SK-MEL-5 (cell line): Measurements from ENCODE around the gene ADAM17. TPM values are rescaled to one million over a fixed set of nuclear protein-coding genes. Genes with fewer than 3 reads are reported as not detected.
"Not testable (repeated sequence)": the region's sequence is repeated elsewhere in the genome, so short reads cannot be mapped to it uniquely, and the experiment has no call there.

Source experiments
- DNase-seq: peaks from one replicate; pipeline ENCODE4 v3.0.0-alpha.2; 2016; ENCODE audit warnings: low read depth, low spot score
- in situ Hi-C: cut with HindIII; loops from 2 replicates; pipeline ENCODE4 v1.10.0; 2016; ENCODE audit warnings: low sequenced_read_pairs, high pct_unique_total_duplicates, low pct_unique_long_range_greater_than_20kb
- total RNA-seq: library from RNA; depleted of rRNA; stranded (reverse); fragments of >200 nt; shearing (Covaris generic); gene quantifications from 2 replicates; pipeline ENCODE4 v1.2.3, GENCODE V29; 2014

ADAM17 gene
- total RNA-seq, 1 experiment from 2014 or later = 34.9 TPM

DNA sequence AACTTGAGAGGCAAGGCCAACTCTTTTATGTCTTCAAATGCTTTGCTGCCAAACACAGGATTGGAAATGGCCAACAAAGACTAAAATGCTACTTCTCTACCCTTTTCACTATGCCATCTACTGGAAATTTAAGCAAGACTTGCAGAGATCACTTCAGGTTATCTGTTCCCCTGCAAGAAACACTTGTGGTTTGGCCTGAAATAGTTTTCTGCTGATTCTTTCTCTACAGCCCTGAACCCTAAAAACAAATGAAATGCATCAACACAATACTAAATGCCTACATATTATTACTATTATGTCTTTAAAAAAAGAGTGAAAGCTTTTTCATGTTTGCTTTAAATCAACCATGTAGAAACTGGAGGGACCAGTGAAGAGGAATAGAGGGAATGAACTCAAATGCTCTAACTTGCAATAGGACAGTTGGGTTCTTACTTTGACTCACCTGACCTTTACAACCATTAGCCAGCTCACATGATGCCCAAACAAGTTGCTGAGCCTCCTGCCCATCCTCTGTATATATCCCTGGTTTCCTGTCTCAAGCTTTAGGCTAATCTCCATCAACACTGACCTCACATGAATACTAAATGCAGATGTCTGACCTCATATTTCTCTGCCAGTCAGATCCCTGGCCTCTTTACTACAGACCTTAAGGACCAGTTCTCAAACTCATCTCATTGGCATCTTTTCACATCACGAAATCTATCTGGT lies 17.5 kb upstream of the ADAM17 start:
- DNase-seq = peak; percentile 51
- in situ Hi-C loops = no loop called here

DNA sequence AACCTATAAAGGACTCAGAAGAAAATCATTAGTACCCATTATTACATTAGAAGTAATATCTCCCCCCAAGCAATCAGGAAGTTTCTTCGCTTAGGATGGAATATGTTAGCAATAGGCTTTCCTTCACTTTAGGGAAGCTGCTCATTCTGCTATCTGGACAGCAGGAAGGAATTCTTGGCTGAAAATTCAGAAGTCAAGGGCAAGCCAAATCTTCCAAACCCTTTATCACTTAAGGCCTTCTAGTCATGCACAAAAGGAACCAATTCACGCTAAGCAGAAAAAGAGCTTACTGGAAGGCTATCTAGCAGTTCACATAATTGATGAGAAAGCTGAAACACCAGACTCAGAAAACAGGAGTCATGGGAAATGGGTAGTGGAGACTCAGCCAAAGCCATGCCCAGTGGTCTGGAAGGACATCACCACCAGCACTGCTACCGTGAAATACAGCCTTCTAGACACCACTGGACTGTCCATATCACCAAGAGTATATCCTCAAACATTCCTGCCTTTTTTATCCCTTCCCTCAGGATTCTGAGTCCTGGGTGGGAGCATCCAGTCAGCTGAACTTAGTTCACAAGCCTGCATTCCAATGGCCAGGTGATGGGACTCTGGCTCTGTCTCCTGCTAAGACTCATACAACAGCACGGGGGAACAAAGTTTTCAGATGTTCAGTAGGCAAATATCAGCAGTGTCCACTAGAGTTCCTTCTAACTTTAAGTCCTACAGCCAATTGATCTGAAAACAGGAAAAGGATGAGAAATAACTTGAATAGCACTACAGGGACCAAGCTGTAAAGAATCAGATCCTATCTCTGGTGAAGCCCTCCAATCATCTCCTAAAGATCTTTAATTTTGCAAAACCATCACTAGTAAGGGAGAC lies 14.8 kb upstream of the ADAM17 start:
- in situ Hi-C loops = no loop called here
- DNase-seq = peak; percentile 37

DNA sequence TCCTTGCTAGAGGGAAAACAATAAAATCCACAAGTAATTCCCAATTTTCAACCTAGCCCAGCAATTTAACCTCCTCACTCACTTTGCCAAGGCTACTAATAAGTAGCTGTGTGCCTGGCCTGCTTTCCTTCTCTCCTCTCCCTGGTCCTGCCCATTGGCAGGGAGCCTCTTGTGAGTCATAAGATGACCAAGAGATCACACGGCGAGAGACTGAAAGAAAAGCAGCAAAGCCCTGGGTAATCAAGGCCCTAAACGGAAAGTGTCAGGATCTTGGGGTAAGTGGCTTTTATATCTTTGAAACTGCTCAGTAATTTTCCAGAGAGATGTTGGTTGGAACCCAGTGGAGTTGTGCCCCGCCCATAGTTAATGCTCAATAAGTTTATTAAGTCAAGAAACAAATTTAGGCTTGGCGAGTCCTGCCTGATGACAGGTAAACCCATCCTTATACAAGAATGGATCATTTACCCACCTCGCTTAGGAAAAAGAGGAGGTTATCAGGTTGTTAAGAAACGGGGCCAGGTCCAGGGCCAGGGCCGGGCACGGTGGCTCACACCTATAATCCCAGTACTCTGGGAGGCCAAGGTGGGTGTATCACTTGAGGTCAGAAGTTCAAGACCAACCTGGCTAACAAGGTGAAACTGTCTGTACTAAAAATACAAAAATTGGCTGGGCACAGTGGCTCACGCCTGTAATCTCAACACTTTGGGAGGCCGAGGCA lies 10.0 kb upstream of the ADAM17 start:
- peak; percentile 87 for DNase-seq
- in situ Hi-C loops = no loop called here

DNA sequence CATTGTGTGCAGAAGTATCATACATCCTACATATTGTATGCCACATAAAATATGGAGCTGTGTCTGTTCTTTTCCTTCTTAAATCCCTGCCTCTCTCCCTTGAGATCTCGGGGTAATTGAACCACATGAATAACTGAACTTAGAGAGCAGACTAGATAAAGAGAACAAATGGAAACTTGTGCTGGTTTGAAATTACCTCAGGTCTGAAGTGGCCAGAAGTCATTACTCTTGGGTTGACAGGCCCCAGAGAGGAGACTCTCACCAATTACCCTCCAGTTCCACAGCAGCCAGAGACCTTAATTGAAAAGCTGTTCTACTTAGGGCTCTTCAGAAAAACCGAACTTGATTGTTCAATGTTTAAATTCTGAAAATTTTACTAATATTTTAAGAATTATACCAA lies 5.0 kb upstream of the ADAM17 start:
- no peak for DNase-seq
- in situ Hi-C loops = no loop called here

DNA sequence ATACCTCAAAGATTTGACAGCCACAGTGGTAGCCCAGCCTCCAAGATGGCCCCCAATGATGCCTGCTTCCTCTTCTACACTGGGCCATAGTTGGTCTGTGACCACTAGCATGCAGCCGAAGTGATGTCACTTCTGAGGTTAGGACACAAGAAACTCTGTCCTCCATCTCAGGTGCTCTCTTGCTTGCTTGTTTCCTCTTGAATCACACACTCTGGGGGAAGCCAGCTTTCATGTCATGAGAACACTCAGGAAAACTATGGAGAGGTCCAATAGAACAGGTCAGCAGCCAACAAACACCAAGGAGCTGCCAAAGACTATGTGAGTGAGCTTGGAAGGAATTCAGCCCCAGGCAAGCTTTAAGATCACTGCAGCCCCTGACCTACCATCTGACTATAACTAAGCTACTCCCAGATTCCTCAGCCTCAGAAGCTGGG lies 3.3 kb upstream of the ADAM17 start:
- DNase-seq = peak; percentile 87

DNA sequence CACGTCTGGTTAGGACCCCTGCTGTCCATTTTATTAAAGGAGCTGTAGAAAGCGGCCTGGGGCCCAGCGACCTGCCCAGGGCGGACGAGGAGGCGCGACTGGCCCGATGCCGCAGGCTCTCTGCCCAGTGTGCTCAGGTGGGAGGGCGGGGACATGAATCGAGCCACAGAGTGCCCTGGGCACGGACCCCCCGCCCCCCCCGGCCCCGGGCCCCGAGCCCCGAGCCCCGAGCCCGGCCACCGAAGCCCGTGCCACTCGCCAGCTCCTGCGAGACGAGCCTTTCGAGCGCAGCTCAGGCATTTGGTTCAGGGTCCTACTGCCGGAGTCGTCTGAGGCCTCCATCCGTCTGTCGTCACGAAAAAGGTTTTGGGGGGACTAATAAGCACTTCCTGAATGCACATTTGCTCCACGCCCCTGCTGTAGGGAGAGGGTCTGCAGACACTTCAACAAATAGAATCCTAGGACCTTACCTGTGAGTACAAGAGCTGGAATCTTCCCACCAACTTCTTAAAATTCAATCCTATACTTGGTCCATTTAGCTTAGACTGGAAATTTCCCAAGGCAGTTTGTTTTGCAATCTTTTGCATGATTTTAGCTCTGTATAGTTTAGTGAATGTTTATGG lies 602 bp upstream of the ADAM17 start:
- in situ Hi-C loops = no loop called here
- DNase-seq = no peak

More for the DNA sequence above, 3.3 kb upstream of the ADAM17 start:
- in situ Hi-C loops = no loop called here

DNA sequence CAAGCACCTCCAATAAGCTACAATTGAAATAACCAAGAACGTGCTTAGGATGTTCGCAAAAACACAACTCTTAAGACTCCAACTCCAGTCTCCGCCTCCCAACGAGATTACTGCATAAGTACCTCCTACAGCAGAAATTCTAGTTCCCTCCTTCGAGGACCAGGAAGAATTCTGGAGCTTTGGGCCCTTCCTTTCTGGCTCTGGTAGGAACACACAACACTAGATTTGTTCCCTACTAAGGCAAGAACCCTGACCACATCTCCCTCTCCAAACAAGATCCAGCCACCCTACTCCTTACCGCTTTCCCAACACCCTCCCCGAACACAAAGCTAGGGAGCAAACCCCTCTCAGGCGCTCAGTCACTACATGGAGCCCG lies 721 bp downstream of the ADAM17 start:
- in situ Hi-C loops = no loop called here
- DNase-seq = peak; percentile 76

DNA sequence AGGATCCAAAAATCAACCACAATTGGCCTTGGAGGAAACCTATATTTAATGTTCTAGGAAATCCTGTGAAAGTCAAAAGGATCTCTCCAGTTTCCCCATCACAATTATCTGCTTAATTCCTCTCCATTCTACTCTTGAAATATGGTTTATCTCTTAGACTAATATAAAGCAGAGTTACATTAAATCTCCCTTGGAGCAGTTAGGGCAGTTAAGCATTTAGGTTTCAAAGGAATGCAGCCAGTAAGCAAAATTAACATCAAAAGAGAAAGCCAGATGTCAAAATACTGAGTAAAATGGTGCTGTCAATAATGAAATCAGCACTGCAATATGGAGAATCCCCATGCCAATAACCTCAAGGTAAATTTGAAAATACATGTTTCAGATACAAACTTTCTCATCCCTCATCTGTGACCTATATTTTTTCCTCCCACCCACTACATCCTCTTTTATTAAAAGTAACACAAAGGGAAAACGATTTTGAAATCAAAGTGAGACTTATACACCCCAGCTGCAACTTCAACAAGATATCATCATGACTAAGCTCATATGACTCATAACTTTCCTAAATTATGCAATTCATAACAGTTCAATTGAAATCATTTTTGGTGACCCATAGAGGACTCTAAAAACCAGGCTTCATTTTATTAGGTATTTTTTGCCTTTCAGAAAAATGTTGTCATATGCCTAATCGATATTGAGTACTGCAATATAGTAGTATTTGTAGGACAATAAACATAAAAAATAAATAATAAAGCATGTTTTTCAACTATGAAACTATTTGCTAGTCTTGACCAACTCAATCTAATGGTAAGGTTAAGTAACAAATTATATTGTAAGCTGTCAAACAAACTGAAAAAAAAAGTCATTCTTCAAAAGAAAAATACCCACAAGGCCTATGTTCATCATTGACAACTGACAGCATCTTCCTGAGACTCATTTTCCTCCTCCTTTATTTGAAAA lies 3.1 kb downstream of the ADAM17 start:
- in situ Hi-C loops = no loop called here
- DNase-seq = peak; percentile 50

DNA sequence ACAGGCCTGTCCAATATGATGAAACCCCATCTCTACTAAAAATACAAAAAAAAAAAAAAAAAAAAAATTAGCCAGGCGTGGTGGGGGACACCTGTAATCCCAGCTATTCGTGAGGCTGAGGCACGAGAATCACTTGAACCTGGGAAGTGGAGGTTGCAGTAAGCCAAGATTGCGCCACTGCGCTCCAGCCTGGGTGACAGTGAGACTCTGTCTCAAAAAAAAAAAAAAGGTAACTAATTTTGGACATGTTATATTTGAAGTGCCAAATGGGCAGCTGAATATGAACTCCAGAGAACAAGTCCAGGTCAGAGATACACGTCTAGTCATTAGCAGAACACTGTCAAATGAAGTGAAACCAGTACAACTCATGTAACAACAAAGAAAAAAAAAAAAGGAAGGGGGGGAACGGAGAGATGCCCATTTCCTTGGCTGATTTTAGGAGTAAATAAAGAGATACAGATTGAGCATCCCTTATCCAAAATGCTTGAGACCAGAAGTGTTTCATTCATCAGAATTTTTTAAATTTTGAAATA lies 4.7 kb downstream of the ADAM17 start:
- DNase-seq, in situ Hi-C loops: not testable (repeated sequence)

DNA sequence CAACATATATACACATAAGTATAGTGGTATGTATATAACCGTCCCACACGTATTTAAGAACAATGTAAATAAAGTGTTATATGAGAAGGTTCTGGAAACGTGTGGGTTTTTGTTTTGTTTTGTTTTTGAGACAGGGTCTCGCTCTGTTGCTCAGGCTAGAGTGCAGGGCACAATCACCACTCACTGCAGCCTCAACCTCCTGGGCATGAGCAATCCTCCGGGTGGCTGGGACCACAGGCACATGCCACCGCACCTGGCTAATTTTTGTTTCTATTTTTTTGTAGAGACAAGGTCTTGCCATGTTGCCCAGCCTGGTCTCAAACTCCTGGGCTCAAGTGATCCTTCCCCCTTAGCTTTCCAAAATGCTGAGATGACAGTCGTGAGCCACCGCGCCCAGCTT lies 6.2 kb downstream of the ADAM17 start:
- DNase-seq = no peak
- in situ Hi-C loops = no loop called here

DNA sequence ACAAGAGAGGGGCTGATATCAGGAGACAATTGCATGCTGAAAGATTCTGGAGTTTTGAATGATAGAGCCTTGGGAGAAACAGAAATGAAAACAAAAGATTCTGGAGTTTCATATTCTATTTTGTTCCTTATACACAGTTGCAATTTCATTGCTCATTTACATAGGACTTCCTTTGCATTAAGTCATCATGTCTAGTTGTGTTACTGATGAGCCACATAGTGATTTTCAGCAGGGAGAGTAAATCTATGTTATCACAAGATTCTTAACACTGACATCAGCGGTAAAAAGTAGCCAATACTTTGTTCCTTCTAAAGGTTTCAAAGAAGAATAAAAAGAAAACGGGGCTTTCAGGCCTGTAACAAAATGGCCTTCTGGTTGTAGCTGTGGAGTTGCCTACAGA lies 7.1 kb downstream of the ADAM17 start:
- in situ Hi-C loops = no loop called here
- DNase-seq = no peak

DNA sequence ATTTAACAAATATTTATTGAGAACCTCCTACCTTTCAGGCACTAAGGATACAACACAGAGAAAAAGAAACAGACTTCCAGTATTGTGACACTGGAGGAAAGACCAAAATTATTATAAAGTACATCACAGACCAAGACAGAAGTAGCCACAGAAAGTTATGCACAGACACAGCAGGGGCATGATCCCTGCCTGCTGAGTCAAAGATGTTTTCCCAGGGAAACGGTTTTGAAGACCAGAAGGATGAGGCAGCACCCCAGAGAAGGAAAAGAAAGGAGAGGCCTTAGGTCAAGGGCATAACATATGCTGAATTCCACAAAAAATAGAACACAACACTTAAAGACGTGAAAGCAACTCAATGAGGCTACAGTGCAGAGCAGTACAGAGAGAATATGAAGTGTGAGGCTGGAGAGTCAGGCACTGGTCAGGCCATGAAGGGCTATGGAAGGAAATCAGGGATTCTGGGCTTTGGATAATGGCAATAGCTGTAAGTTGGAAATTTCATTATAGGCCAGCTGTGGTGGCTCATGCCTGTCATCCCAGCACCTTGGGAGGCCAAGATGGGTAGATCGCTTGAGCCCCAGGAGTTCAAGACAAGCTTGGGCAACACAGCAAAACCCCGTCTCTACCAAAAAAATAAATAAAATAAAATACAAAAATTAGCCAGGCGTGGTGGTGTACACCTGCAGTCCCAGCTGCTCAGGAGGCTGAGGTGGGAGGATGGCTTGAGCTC lies 8.2 kb downstream of the ADAM17 start:
- DNase-seq = no peak
- in situ Hi-C loops = no loop called here

DNA sequence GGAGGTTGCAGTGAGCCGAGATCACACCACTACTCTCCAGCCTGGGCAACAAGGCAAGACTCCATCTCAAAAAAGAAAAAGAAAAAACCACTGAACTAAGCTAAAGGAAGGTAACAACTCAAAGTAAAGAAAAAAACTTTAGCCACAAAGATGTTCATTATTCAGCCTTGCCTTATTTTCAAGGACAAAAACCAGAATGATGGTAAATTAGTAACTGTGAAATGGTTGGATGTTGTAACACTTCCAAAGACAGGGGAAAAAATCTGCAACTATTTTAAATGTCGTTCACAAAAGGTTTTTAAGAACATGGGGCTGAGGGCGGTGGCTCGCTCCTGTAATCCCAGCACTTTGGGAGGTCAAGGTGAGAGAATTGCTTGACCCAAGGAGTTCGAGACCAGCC lies 10.1 kb downstream of the ADAM17 start:
- no peak for DNase-seq
- in situ Hi-C loops = no loop called here

DNA sequence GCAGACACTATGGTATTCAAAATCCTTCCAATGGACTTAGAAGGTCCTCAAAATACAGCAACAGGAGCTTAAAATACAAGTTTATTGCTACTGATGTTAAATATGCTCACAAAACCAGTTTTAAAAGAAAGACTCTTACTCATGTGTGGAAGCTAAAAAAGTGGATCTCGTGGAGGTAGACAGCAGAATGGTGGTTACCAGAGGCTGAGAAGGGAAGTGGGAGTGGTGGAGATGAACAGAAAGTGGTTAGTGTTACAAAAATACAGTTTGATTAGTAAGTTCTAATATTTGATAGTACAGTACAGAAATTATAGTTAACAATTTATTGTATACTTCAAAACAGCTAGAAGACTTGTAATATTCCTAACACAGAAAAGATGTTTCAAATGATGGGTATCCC lies 12.1 kb downstream of the ADAM17 start:
- DNase-seq = no peak
- in situ Hi-C loops = no loop called here

DNA sequence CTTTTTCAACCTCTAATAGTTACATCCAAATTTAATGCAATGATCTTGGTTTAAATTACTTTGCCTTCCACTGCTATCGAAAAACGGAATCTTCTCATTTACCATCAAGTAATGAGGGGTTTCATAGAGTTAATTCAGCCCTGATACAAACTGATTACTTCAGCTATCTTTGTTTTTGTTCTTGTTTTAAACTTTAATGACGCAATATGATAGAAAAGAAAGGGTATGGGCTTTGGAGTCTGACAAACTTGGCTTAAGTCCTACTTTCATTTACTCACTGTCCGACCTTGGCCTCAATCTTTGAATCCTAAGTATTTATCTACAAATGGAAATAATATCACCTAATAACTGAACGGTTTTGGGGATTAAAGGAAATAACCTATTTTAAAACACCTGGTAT lies 16.1 kb downstream of the ADAM17 start:
- in situ Hi-C loops = no loop called here
- no peak for DNase-seq

DNA sequence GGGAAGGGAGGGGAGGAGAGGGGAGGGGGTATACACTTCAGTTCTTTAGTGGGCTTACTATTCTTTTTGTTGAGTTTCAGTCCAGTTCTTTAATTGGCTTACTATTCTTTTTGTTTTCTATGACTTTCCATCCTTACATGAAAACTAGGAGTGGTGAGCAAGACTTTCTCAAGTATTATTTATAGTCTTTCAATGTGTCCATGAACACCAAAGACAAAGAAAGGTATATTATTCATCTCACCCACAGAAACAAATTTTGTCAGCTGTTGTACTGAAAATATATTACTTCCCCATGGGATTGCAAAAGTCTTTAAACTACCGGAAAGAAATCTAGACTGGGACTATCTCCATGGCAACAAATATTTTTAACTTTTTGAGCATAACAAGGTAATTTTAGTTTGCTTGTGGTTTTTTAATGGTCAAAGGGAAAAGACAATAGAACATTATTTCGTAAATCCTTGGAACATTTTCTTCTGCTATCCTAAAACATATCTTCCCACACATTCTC lies 17.6 kb downstream of the ADAM17 start:
- in situ Hi-C loops = no loop called here
- DNase-seq = peak; percentile 59
